ENCODE data around the gene GBE1. TPM values are rescaled to one million over a fixed set of nuclear protein-coding genes. Genes with fewer than 3 reads are reported as not detected.

GBE1 gene
- polyA plus RNA-seq, 1 experiment = 37.0 TPM

DNA sequence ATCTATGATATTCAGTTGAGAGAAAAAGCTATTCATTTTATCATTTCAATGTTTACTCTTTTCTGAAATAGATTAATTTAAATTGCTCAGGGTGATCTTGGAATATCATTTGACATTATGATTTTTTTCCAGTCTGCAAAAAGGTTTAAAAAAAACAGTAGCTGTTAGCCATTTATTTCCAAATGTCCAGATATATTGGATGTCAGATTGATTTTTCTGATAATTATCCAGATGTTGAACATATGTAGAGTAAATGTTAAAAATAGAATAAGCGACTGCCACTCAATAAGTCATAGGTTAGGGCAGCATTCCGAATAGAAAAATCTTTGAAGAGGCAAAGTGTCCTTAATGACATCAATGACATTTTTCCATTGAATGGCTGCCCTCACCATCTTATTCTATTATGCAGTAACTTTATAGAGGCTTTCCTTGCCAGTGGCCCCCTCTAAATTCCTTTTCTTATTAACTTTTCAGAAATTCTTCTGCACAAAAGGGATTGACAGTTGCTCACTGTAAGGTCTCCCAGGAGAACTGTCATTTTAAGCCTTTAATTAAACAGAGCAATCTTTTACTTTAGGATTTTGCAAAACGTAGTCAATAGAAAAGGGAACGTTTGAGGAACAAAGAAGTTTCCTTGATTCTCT lies 316.5 kb downstream of the GBE1 start:
- no peaks in the 10 kb centered on the region for H3K36me3 ChIP-seq (ENCODE audit: control insufficient read depth, insufficient read depth, low read length)
- ChIA-PET POLR2A (no interaction called here), CTCF (no interaction called here)
- TF ChIP-seq, protein P1, sequence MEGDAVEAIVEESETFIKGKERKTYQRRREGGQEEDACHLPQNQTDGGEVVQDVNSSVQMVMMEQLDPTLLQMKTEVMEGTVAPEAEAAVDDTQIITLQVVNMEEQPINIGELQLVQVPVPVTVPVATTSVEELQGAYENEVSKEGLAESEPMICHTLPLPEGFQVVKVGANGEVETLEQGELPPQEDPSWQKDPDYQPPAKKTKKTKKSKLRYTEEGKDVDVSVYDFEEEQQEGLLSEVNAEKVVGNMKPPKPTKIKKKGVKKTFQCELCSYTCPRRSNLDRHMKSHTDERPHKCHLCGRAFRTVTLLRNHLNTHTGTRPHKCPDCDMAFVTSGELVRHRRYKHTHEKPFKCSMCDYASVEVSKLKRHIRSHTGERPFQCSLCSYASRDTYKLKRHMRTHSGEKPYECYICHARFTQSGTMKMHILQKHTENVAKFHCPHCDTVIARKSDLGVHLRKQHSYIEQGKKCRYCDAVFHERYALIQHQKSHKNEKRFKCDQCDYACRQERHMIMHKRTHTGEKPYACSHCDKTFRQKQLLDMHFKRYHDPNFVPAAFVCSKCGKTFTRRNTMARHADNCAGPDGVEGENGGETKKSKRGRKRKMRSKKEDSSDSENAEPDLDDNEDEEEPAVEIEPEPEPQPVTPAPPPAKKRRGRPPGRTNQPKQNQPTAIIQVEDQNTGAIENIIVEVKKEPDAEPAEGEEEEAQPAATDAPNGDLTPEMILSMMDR (IDR thresholded peaks at IDR 0.05; ENCODE audit: insufficient read depth, low read depth, low read length) = no peak
- no peak overlapping the region for H3K4me3 ChIP-seq (ENCODE audit: low read depth, low read length)
- no peaks in the 10 kb centered on the region for H3K27me3 ChIP-seq (ENCODE audit: control insufficient read depth, insufficient read depth, low read length)
- DNase-seq (ENCODE audit: low read depth) = no peak

DNA sequence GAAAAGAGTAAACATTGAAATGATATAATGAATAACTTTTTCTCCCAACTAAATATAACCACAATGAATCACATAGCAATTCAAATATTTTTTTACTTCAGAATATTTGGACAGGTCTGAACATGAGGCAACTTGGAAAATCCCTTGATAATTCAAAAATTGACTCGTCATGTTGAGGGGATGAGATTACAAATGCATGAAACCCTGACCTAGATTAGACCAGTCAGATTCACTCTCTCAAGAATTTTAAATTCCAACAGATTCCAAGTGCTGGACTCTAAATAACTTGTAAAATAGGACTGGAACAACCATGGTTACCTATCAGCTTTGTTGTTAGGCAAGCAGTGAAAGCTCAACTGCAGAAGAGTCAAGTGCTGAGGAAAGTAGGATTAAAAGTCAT lies 317.5 kb downstream of the GBE1 start:
- ChIA-PET CTCF (no interaction called here), POLR2A (no interaction called here)

DNA sequence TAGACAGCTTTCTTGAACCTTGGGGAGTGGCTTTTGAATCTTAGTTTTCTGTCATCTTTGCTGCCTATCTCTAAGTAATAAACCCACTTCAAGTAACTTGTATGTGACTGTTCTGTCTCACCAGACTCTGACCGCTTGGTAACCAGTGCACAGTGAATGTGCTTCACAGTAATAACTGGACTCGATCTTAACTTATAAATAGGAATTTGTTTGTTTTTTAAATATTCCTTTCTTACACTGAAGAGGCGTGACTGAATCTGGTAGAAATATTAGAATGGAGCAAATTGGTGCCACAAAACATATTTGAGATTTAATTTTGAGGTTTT lies 318.0 kb downstream of the GBE1 start:
- CTCF ChIA-PET = interaction anchor here (1.1 to 1.3 kb wide), 3 partner anchors 16 to 45 kb away, joined by 3 to 4 read pairs (median 3); no protein-coding TSS in a partner anchor
- Histone ChIP-seq H3K36me3 (ENCODE audit: control insufficient read depth, insufficient read depth, low read length) (no peaks in the 10 kb centered on the region), H3K4me3 (ENCODE audit: low read depth, low read length) (no peak overlapping the region), H3K27me3 (ENCODE audit: control insufficient read depth, insufficient read depth, low read length) (no peaks in the 10 kb centered on the region)
- no peak for DNase-seq (ENCODE audit: low read depth)
- TF ChIP-seq, protein P1 (IDR thresholded peaks at IDR 0.05; ENCODE audit: insufficient read depth, low read depth, low read length) = no peak
- POLR2A ChIA-PET = no interaction called here

More for the DNA sequence above, 317.5 kb downstream of the GBE1 start:
- Histone ChIP-seq H3K4me3 (ENCODE audit: low read depth, low read length) (no peak overlapping the region), H3K27me3 (ENCODE audit: control insufficient read depth, insufficient read depth, low read length) (no peaks in the 10 kb centered on the region), H3K36me3 (ENCODE audit: control insufficient read depth, insufficient read depth, low read length) (no peaks in the 10 kb centered on the region)
- DNase-seq (ENCODE audit: low read depth) = no peak
- TF ChIP-seq, protein P1 (IDR thresholded peaks at IDR 0.05; ENCODE audit: insufficient read depth, low read depth, low read length) = no peak

DNA sequence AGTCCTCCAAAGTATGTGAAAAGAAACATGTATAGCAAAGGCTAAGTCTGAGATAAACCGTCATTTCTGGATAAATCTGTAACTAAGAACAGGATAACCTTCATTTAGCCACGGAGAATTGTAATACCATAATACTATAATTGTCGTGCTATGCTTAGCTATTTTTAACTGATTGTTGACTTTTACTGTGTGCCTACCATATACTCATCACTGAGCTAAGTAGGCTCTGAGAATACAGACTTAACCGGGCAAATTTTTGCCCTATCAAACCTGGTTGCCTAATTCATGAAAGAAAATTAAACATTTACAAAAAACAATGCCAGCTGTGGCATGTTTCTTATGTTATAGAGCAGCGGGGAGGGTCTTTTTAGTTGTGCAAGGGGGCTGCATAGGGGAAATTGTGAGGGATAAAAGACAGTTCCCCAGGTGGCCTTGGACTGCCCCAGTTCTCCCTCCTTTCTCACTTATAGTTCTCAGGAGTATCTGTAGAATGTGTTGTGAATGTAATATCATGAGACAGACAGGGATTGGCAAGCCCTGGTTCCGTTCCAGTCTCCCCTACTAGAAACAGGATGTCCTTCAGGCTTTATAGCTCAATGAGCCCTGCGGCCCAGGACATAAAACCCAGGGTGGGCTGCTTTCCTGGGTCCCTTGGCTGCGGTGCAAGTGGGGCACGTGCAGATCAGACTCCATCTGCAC lies 318.5 kb downstream of the GBE1 start:
- no peak for DNase-seq (ENCODE audit: low read depth)
- Histone ChIP-seq H3K36me3 (ENCODE audit: control insufficient read depth, insufficient read depth, low read length) (no peaks in the 10 kb centered on the region), H3K27me3 (ENCODE audit: control insufficient read depth, insufficient read depth, low read length) (no peaks in the 10 kb centered on the region), H3K4me3 (ENCODE audit: low read depth, low read length) (no peak overlapping the region)
- ChIA-PET POLR2A (no interaction called here), CTCF (interaction anchor here (1.1 to 1.3 kb wide), 3 partner anchors 15 to 46 kb away, joined by 3 to 4 read pairs (median 3); no protein-coding TSS in a partner anchor)
- TF ChIP-seq, protein P1 (IDR thresholded peaks at IDR 0.05; ENCODE audit: insufficient read depth, low read depth, low read length) = no peak

DNA sequence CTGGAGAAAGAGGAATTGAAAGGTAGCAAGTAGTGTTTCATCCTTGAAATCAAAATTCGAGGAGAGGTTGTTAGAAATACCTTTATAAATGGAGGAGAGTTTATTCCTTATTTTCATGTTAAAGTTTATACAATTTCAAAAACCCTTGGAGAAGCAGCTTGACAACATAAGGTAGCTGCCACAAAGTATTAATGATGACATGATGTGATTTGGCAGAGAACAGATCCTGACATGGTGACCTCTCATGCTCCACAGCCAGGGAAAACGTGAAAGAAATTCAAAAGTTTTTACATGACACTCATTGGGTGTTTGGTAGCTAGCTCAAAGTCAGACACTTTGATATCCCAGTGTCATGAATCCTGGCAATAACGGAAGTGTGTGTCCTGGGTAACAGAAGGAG lies 320.8 kb downstream of the GBE1 start:
- CTCF ChIA-PET = no interaction called here
- TF ChIP-seq, protein P1 (IDR thresholded peaks at IDR 0.05; ENCODE audit: insufficient read depth, low read depth, low read length) = no peak
- no peak overlapping the region for H3K4me3 ChIP-seq (ENCODE audit: low read depth, low read length)
- no peaks in the 10 kb centered on the region for H3K27me3 ChIP-seq (ENCODE audit: control insufficient read depth, insufficient read depth, low read length)
- DNase-seq (ENCODE audit: low read depth) = no peak
- POLR2A ChIA-PET = no interaction called here
- H3K36me3 ChIP-seq (ENCODE audit: control insufficient read depth, insufficient read depth, low read length) = no peaks in the 10 kb centered on the region

Small RNA genes within 50 kb of the gene (small RNA-seq; reads per million reads assigned to genes)
- not detected for gene AC017015.1 (ENCODE audit: insufficient read length, low read depth, low replicate concordance)
- gene RNU2-28P (ENCODE audit: insufficient read length, low read depth, low replicate concordance) = not detected
